Stimulated activated CD8-positive, alpha-beta memory T cell treated with anti-CD3 and anti-CD28 coated beads, Interleukin-7, amount 100 ng/mL, for 24 hours (primary cell): ENCODE measurements around the gene NABP1.

Experiments
- DNase-seq: peaks from one replicate; pipeline ENCODE4 v3.0.0-alpha.2; 2020; ENCODE audit warnings: low read depth

The NABP1 gene

DNA sequence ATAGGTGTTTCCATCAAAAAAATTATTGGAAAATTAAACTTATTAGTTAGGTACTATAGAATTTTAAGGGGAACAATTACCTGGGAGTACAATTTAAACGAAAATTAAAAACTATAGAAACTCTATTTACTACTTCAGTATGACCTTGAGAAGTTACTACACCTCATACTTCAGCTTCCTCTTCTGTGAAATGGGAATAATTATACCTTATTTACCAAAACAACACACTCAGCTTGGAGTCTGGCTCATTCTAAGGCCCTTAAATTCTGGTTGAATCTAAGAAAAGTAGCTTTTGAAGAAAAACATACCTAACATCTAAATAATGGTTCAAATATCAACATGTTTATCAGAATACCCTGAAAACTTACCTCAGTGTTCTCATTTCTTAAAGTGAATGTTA lies 2.7 kb downstream of the NABP1 start:
- DNase-seq, result no peak

DNA sequence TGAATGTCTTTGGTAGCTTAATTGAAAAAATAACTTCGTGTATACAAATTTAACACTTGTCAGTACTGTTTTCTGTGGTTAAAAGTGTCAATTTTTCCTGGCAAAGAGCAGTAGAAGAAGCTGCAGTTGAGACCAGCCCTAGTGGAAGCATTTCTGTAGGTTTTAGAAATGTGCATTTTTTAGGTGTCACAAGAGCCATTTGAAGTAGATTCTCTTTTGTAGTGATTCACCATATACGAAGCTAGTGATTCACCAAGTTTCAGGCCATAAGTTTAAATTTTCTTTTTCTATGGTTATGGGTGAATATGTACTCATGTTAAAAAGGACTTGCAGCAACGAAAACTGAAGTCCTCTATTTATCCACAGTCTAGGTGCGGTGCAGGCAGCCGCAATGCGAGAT lies 4.2 kb downstream of the NABP1 start:
- DNase-seq, result no peak

DNA sequence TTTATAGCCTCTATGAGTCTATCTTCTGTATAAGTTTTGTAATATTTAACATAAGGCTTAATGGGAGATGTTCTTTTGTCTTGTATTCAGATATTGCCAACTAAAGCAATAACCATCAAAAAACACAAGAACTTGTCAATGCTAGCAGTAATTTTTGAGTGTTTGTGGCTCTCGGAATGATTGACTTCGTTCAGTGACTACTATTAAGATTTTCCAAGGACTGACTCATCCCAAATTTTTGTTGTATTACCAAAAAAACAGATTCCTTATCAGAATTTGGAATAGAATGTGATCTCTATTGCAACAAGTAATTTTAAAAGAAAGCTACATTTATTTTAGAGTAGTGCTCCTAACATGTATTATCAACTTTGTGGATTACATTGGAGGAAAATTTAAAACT lies 8.1 kb downstream of the NABP1 start:
- no peak for DNase-seq

DNA sequence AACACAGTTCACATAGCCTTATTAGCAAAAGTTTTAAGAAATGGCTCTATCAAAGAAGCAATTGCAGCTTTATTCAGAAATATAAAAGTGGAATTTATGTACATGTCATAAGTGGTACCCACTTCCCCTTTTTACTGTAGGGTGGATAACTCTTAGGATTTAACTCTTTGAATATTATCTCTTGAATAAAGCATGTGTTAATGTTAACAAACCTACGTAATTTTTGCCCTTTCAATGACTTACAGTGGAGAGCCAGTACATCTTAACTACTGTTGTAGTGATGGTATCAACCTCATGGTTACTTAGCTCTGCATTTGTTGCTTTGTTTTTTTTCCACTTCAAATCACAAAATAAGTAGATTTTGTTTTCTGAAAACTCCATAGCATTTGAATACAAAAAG lies 8.8 kb downstream of the NABP1 start:
- DNase-seq, result no peak

DNA sequence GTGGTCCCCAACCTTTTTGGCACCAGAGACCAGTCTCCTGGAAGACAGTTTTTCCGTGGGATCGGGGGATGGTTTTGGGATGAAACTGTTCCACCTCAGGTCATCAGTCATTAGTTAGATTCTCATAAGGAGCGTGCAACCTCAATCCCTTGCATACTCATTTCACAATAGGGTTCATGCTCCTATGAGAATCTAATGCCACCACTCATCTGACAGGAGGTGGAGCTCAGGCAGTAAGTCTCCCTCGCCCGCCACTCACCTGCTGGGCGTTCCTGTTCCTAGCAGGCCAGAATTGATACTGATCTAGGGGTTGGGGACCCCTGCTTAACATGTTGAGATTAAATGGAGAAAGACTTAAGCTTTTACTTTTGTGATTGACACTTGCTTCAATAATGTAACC lies 9.9 kb downstream of the NABP1 start:
- DNase-seq, result no peak

DNA sequence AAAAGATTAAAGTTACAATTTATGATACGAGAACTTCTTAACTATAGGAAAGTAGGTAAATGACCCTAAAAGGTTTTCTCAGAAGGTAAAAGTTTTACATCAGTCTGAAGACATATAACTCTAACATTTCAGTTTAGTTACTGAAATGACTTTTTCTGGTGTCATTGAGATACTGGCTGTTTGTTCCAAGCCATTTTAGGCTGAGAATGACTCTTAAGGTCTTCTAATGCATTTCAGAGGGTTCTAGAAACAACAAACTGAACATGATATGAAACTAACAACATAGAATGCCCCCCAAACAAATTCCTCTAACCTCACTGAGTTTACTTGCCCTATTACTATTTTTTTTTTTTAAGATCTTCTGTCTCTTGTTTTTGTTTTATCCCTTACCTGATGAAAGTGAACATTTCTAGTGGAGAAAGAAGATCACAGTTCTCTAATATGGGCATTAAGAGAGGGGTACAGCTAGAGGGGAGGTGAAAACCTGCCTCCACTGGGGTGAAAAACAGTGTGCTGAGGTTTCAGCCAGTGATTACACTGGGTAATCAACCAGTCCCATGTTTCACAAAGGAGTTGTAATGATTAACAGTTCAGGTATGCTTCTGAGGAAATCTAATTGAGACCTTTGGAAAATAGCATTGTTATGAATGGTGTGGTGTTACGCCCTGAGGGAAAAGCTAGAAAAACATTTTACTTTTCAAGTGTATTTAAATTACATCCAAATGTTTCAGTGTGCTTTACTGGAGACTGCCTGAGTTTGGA lies 11.2 kb downstream of the NABP1 start:
- DNase-seq, result no peak

DNA sequence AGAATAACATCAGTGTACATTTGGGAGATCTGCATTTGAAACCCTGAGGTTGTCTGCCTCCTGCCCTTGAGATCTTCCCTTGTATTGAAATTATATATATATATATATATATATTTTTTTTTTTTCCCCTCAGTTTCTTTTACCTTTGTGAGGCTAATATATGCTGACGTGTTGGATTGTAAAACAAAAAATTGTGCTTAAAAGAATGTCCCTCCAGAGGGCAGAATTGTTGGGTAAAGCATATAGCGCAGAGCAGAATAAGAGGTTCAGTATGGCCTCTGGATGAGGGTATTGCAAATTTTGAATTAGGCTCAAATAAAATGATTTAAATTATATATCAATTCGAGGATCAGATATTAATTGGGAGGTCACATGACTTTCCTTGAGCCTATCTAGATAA lies 12.4 kb downstream of the NABP1 start:
- no peak for DNase-seq

DNA sequence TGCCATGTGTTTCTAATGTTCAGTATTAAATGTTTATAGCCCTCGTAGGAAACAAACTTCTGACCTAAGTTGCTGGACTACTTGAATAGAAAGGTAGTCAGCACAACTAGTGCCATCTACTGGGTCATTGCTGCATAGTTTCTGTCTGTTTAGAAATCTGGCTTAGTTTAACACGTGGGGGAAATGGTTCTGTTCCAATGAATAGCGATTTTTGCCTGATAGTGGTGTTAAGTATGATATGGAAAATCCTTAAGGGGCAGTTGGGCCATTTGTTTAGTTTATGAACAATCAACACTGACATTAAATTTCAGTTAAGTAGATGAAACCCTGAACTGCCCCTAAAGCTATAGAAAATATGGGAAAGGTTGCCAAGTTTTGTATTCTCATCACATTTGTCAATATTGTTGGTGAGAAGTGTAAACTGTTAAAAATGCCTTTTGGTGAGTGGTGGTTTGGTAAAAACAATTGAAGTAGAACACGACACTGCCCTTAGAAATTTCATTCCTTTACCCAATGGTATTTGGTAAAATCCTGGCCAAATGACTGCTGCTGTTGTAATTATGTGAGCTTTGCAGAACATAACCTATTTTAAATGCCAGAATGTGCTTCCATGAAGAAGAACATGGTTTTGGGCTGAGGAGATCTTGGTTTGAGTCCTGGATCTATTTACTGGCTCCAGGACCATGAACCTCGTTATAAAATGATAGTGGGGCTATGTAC lies 13.2 kb downstream of the NABP1 start:
- DNase-seq, result no peak

DNA sequence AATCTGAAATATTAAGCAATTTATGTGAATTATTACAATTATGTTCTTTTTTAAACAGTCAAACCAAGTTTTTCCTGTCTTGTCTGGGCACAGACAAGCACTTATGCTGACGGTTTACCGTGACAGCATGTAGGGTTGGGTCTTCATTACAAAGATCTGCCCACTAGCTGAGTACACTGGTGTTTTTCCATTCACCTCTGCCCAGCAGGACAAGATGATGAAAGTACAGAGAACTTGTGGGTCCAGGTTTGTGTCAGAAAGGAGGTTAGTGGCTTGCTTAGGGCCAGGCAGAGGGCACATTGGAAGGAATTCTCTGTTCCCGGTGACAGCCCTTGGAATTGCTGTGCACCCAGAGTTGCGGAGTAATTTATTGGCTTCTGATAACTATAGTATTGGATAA lies 14.0 kb downstream of the NABP1 start:
- no peak for DNase-seq

DNA sequence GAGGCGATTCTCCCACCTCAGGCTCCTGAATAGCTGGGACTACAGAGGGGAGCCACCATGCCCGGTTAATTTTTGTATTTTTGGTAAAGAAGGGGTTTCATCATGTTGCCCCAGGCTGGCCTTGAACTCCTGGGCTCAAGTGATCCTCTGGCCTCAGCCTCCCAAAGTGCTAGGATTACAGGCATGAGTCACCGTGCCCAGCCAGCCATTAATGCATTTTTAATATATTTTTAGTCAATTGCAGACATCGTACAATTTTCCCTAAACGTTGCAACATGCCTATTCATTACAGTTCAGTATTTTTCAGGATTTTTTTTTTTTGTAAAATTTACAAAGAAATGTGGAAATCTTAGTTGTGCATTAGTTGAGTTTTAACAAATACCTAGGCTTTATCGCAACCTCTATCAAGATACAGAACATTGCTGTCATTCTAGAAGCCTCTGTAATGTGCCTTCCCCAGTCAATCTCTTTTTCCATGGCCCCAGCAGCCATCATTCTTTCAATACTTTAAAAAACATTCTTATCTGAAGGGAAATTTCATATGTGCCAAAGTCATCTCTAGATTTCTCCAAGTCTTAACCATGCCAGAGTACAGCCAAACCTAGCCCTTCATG lies 14.7 kb downstream of the NABP1 start:
- DNase-seq, result no peak

DNA sequence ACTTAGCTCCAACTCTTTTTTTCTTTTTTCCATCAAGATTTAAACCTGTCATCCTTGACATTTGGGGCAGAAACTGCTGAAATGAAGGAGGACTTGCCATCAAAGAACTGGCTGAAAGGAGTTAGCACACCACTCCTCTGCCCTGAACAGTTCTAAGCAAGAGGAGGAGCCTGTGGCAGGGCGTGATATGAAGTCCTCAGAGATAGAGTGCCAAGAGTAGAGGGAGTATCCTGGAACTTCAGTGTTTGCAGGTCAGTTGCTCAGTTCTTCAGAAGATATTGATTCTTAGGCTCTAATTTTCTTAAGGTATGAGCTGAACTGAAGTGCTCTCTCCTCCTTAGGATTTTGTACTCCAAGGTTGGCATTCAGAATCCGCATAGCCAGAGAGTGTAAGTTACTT lies 15.2 kb downstream of the NABP1 start:
- no peak for DNase-seq

DNA sequence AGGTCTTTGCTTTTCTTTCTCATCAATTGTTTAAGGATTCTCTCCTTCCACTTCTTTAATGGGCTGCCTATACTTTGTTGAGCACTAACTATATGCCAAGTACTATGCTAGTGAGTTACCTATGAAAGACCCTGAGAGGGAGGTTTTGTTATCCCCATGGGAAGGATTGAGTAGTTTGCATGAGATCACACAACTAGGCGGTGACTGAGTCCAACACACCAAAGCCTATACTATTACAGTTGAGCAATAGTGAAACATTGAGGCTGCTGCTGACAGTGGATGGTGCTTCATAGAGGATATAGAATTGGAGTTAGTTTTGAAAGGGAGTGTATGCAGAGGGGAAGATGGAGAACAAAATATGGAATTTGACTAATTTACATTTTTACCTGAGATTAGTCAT lies 15.8 kb downstream of the NABP1 start:
- DNase-seq, result no peak

DNA sequence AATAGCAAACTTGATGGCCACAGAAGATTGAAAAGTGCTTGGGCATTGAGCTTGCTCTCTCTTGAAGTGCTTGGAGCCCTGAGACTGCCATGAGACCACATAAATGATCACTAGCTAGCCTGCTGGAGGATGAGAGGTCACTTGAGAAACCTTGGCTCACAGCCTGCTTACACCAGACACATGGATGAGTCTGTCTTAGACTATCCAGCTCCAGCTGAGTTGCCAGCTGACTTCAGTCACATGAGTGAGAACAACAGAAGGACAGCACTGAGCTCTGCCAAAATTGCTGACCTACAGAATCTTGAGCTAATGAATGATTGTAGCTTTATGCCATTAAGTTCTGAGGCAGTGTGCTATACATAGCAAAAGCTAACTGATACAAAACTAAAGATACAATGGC lies 18.1 kb downstream of the NABP1 start:
- DNase-seq, result no peak

DNA sequence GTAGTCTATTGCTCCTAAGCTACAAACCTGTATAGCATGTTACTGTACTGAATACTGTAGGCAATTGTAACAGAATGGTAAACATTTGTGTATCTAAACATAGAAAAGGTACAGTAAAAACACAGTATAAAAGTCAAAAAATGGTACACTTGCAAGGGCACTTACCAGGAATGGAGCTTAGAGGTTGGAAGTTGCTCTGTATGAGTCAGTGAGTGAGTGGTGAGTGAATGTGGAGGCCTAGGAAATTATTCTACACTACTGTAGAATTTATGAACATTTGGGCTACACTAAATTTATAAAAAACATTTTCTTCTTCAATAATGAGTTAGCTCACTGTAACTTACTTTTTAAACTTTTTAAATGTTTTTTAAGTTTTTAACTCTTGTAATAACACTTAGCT lies 19.0 kb downstream of the NABP1 start:
- DNase-seq, result no peak

DNA sequence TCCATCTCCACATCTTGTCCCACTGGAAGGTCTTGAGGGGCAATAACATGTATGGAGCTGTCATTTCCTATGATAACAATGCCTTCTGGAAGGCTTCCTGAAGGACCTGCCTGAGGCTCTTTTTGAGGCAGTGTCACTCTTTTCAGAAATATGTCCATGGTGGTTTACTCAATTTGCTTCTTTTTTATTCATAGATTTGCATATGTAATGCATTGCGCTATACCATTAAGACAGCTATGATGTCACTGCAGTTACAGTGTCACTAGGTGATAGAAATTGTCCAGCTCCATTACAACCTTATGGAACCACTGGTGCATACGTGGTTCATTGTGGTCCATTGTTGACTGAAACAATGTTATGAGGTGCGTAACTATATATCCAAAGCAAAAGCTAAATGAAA lies 19.9 kb downstream of the NABP1 start:
- no peak for DNase-seq

DNA sequence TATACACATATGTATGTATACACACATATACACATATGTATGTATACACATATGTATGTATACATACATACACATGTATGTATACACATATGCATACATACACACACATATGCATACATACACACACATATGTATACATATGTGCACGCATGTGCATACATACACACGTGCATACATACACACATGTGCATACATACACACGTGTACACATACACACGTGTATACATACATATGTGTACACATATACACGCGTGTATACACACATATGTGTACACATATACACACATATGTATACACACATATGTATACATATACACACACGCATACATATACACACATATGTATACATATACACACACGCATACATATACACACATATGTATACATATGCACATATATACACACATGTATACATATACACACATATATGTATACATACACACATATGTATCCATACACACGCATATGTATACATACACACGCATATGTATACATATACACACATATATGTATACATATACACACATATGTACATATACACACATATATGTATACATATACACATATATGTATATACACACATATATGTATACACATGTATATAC lies 21.5 kb downstream of the NABP1 start:
- no peak for DNase-seq

DNA sequence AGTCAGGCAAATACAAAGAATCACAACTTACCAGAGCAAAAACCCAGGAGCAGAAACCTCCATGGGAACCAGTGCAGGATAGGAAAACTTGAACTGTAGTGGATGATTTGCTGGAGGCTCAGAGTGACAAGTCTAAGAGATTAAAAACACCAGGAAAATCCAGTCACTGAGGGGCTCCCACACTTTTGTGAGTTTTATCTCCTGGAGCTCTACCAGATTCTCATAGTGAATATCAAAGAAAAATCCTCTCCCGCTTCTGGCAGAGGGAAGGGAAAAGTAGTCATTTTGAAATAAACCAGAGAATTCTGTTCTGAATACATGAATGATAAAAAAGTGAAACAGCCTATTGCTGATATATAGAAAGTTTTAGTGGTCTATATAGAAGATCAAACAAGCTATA lies 23.1 kb downstream of the NABP1 start:
- no peak for DNase-seq

DNA sequence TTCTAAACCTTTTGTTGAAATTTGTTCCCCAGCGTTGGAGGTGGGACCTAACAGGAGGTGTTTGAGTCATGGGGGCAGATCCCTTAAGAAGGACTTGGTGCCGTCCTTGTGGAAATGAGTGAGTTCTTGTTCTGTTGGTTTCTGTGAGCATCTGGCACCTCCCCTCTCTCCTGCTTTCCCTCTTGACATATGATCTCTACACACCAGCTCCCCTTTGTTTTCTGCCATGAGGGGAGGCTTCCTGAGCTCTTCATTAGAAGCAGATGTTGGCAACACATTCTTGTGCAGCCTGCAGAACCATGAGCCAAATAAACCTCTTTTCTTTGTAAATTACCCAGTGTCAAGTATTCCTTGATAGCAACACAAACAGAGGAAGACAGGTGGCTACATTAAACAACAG lies 23.8 kb downstream of the NABP1 start:
- DNase-seq, result no peak

DNA sequence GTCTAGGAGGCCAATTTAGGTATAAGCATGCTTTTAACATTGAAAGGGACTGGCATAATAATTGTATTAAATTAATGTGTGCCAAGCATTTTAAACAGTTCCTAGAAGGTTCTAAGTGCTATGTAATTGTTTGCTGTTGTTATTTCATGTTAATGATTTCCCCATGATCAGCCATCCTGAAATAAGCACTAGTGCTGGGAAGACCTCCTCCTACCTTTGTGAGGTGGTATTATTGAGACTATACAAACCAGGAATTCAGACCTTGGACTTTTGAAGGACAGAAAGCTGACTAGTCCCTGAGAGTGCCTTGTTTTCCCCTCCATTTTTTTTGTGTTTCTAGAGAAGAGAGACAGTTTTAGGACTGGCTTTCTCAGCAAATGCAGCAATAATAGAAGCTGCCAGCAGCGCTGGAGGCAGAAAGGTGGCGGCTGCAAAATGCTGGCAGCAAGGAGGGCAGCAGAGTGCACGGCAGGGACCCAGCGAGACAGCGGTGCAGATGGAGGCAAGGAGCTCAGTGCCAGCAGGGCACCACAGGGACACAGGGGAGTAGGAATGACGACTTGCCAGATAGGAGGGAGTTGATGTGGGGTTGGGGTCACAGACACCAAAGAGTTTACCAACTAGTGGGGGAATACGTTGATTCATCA lies 25.3 kb downstream of the NABP1 start:
- no peak for DNase-seq

DNA sequence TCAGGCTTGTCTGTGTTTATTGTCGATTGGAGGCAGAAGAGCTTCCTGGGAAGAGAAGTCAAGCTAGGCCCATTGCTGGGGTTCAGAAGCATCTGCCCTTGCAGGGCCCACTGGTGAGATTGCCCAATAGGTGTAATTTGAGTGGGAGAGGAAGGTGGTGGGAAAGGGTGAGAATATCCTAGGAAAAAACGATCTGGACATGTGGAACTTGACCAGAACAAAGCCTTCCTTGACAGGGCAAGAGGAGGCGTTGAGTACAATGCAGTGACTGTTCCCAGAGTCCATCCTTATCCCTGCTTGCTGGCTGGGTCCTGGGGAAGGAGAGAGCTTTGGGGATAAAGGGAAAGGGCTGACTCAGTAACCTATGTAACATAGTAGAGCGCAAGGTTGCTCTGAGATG lies 27.1 kb downstream of the NABP1 start:
- no peak for DNase-seq

DNA sequence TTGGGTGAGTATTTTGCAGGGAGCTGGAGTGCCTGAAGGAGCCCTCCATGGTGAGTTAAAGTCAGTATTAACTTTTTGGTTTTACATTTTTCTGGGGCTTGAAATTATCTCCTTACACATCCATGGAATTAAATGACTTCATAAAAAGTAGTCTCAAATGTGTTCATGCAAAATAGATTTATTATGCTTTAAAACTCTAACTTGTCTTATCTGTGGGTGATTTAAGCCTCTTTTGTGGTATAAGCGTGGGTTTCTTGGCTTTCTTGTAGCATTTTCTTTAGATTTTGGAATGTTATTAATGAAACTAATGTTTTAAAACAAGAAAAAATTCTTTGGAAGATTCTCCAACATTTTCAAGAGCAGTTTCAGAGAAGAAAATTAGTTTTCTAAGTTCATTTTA lies 27.8 kb downstream of the NABP1 start:
- no peak for DNase-seq

DNA sequence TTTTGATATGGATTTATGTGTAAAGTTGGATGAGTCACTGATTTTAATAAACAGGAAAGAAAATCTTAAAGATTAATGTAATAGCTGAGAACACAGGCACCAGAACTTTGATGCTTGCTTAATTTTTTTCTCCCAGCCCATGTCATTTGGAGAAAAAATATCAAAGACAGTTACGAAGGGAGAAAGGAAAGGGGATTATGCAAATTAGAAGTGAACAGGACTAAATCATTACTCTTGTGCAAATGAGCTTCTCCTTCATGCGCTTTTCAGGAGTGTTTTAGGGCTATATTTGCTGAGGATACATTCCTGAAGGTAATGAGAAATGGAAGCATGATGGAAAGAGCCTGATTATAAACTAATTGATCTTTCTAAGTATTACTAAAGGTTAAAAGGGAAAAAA lies 28.9 kb downstream of the NABP1 start:
- no peak for DNase-seq

DNA sequence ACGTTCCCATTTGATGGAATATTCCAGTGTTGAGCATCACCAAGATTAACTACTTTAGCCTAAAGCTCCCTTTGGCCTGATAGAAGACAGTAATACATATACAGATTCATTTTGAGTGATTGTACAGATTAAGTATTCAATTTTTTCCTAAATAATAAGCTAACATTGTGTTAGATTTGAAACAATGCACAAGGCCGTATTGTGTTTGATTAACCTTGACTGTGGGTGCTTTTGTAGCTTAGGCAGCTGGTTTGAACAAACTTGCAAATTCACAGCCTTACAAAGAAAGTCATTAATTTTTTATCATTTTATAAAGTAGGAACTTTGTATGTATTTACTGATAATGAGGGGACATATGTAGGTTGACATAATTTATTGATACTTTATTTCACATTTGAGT lies 29.6 kb downstream of the NABP1 start:
- DNase-seq, result no peak
